GM19438 (cell line): ENCODE results near the gene GSK3B.

ENCODE experiments used
- ATAC-seq: cut with Tn5 transposase; IDR thresholded peaks from one replicate; pipeline ENCODE4 v1.9.1; 2021; ENCODE audit warnings: low read depth; ENCODE audit not compliant: unreplicated experiment

GSK3B gene

DNA sequence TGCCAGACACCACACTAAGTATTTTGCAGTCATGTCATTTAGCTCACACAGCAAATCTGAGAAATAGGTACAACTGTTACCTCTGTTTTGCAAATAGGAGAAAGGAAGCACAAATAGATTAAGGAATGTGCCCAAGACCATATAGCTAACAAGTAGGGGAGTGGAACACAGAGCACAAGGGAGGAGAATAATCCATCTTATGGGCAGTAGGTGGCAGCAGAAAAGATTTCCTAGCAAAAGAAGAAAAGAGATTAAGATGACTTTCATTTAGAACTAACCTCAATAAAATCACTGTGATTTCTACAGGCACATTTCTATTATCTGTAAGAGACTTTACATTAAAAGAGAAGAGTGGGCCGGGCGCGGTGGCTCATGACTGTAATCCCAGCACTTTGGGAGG, 263.2 kb downstream of the GSK3B start:
- ATAC-seq: no peak

DNA sequence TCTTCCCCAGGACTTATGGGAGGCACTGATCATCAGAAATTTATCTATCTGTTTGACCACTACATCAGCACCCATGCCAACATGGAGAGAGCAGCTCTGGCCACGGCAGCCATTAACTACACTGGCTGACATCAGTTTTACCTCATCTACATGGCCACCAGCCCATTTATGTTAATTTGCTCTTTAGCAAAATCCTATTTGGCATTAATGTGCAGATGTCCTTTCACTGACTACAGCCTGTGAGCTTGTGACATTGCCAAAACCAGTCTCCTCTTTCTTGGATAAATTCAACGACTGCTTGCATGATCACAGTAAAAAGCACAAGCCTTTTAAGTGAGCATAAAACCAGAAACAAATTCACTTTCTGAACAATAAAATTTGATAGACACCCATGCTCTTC, 264.8 kb downstream of the GSK3B start:
- no peak for ATAC-seq

GRCh38 chr3:119826711-119827608, 267.3 kb downstream of the GSK3B start:
- no peak for ATAC-seq

DNA sequence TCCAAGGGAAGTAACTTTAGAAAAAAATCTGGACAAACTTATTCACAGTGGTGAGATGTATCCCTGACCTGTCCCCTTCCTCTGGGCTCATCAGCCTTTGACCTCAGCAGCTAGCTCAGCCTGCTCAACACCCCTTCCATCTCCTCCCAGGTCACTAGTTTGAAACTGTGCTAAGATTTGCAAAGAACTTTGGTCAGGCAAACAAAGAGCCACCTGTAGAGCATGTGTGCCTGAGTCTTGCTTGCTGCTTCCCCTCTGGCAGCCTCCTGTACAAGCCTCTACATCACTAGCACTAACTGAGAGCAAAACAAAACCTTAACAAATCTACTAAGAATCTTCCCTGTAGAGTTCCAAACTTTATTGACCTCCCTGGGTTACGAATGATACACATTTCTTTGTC, 268.4 kb downstream of the GSK3B start:
- ATAC-seq: no peak

DNA sequence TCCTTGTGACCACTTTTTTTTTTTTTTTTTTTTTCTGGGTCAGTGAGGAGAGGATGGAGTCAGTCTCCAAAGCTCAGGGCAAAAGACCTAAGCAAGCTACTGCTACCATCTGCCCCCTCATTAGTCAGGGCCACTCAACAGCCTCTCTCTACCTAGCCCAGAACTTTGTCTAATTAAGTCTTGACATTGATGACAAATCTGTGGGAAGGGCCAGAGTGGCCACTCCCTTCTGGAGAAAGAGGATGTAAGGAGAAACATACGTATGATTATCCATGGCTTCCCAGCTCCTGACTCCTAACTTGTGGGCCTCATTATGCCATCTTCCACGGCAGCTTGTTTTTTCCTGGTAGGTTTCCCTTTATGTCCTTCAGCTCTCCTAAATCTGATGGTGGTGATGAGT, 274.4 kb downstream of the GSK3B start:
- ATAC-seq: no peak

- ATAC-seq: no peak
Observed at GRCh38 chr3:119818937-119819336, 275.3 kb downstream of the GSK3B start.

DNA sequence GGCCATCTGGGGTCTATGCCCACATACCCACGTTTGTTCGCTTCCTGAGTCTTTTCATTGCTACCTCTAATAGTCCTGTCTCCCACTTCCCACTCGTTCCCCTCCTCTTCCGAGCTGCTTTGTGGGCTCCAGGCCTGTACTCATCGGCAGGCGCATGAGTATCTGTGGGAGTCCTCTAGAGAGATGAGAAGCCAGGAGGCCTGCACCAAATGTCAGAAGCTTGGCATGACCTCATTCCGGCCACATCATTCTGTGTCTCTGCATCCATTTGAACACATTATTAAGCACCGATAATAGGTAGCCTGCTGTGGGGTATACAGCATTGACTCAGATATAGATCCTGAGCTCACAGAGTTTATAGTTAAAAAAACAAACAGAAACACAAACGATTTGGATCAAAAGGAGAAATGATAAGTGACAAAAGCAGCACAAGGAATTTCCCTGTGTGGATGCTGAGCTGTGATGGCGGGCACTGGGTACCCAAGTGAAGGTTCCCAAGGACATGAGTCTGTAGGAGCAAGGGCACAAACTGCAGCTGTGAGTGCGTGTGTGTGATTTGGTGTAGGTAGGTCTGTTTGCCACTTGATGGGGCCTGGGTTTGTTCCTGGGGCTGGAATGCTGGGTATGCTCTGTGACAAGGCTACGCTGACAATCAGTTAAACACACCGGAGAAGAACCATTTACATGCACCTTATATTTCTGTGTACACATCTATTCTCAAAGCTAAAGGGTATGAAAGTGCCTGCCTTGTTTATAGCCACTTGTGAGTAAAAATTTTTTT, 276.5 kb downstream of the GSK3B start:
- no peak for ATAC-seq

DNA sequence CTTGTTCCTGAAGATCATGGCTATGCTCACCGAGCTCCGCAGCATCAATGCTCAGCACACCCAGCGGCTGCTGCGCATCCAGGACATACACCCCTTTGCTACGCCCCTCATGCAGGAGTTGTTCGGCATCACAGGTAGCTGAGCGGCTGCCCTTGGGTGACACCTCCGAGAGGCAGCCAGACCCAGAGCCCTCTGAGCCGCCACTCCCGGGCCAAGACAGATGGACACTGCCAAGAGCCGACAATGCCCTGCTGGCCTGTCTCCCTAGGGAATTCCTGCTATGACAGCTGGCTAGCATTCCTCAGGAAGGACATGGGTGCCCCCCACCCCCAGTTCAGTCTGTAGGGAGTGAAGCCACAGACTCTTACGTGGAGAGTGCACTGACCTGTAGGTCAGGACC, 277.2 kb downstream of the GSK3B start:
- ATAC-seq: no peak

GRCh38 chr3:119815716-119816115, 278.5 kb downstream of the GSK3B start:
- ATAC-seq: no peak

DNA sequence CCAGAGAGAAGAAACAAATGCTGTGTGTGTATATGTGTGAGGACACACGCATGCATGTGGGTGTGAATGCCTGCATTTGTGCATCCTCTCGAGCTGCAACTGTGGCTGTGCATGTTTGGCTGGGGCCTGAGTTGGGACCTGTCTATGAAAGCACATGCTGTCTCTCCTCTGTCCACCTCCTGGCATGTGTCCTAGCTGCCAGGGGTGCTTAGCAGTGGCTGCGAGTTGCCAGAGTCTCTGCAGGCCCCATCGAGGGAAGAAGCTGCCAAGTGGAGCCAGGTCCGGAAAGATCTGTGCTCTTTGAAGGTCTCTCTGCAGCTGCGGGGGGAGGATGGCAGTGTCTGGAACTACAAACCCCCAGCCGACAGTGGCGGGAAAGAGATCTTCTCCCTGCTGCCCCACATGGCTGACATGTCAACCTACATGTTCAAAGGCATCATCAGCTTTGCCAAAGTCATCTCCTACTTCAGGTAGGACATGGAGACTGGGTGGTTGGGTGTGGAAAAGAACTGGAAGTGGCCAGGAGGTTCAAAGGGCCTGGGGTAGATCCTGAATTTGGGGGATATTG, 281.7 kb downstream of the GSK3B start:
- no peak for ATAC-seq

- ATAC-seq: peak; percentile 77
Observed at GRCh38 chr3:119810018-119810435, 284.2 kb downstream of the GSK3B start.

DNA sequence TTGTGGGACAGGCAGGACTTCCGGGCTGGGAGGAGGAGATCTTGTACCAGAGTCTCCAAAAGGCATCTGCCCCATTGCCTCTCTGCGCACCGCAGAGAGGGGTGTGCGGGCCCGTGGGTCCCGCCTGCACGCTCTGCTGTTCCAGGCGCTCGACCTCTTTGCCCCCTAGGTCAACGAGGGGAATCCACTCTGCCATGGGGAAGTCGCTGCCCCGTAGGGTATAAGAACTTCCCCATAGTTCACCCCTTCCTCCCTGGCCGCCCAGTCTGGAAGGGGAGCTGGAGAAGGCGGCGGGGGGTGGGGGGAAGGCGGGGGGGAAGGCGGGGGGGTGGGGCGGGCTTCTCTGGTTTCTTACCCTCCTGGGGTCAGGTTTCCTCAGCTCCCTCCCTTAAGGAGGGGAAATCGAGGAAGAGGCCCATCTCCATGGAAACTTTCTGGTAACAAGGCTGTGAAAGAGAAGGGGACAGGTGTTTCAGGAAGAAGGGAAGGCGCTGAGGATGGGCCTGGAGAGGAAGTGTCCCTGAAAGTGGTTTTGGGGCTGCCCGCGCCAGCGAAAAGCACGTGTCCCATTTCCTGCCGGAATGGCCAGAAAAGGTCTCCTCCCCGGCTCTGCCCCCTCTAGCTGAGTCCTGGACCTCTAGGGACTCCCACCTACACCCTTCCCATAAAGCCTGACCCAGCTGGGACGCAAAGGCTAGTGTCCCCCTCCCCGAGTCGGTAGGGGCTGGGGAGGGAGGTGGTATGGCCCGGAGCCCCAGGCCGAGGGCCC, 284.8 kb downstream of the GSK3B start:
- peak; percentile 56 for ATAC-seq

- ATAC-seq: no peak
Observed at GRCh38 chr3:119808843-119809242, 285.4 kb downstream of the GSK3B start.

DNA sequence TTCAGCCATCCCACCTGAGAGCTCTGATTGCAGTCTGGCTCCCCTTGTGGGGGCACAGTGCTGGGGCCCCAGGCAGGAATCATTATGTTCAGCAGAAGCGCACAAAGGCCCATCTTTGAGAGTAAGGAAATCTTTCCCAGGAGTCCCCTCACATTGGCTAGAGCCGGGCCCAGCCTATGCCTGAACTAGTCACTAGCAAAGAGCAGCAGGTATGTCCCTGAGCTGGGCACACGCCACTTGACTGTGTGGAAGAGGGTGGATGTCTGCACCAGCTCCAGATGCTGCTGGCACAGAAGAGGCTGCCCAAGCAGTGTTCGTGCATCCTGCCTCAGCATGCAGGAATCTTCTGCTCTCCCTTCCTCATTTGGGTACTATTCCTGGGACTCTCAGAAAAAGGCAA, 286.0 kb downstream of the GSK3B start:
- no peak for ATAC-seq

DNA sequence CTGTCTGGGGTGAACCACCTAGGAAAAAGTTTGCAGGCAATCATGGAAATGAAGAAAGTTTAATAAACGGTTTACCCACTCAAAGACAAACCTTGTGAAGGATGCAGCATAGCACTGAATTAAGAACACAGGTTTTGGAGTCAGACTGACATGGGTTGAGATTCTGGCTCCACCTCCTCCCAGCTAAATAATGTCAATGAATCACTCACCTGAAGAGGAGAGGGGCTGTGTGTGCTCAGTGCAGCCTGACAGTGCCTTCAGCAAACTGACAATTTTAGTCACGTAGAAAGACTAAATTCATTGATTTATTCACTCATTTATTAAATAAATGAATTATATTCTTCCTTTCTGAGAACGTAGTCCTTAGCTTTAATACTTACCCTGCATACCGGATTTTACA, 293.4 kb downstream of the GSK3B start:
- ATAC-seq: no peak

DNA sequence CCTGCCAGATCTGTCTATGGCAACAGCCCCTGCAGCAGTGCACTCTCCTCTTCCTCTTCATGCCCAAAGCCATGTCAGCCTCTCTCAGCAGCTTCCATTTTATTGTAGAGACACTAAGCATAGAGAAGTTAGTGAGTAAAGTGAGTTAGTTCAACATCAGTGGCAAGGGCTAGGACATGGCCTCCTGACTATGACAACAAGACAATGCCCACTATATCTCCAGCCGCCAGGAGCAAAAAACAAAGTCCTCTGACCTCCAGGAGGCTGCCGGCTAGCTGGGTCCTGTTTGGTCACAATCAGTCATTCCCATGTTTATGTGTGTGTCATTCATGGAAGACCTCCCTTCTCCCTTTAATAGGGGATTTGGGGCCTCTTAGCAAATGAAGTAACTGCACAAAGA, 297.5 kb downstream of the GSK3B start:
- ATAC-seq: no peak

DNA sequence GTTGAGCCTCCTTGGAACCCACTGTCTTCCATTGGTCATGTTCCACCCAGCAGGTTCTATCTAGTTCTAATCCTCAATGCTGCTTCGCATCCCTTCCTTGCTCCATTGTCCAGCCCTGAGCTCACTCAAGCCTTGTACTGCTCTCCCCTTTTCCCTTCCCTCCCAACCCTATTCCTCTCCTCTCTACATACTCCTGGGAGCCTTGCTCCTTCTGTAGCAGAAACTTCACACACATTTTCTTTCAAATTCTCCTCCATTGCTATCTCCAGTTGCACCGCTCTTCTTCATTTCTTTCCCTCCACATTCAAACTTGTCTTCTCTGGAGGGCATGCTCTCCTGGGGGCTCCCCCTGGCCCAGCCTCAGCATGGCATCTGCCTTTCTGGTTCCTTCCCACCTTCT, 297.9 kb downstream of the GSK3B start:
- ATAC-seq: no peak

- ATAC-seq: no peak
Observed at GRCh38 chr3:119795849-119796248, 298.4 kb downstream of the GSK3B start.

DNA sequence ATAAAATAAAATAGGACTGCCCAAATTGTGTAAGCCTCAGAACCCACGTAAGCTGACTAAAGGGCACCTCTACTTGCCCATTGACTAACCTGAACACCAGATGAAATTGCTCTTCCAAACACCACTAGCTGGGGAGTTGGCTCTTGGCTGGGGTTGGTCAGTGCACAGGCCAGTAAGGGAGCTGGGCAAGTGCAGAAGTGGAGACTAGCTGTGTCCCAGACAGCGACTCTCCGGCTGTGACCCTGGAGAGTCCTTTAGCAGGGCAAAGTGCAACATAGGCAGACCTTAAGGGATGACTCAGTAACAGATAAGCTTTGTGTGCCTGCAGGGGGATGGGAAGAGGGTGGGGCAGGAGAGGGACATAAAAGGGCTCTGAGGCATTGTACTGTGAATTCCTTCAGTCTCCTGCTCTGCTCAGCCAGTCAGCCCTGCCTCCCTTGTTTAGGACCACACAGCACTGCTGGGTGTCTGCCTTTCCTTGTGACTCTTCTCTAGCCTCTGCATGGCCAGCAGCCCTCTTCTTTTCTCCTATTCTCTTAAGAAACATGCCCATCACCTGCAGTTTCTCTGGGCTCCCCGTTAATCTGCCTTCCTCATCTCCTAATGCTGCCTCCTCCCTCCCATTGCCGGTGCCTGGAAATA, 299.2 kb downstream of the GSK3B start:
- ATAC-seq: no peak

DNA sequence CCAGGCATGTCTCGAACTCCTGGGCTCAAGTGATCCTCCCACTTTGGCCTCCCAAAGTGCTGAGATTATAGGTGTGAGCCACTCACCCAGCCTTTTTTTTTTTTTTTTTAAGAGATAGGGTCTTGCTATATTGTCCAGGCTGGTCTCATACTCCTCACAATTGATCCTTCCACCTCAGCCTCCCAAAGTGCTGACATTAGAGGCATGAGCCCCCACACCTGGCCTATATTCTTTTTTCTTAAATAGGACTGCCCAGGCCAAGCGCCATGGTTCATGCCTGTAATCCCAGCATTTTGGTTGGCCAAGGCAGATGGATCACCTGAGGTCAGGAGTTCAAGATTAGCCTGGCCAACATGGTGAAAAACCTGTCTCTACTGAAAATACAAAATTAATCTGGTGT, 299.8 kb downstream of the GSK3B start:
- ATAC-seq: no peak
